GM23338 (cell line): ENCODE data around the gene PCSK1. TPM values are rescaled to one million over a fixed set of nuclear protein-coding genes. Genes with fewer than 3 reads are reported as not detected.

Experiments
- ATAC-seq: fragments of 200-7000 bp; cut with Tn5 transposase; 3 replicates; pipeline ENCODE4 v1.9.1; 2020
- DNase-seq: peaks from one replicate; pipeline ENCODE4 v3.0.0-alpha.2; 2015; ENCODE audit warnings: low spot score
- H2AFZ ChIP-seq: fragments of 200-600 bp; sonication (generic); 2 replicates; pipeline ENCODE4 v1.8.0; 2016; ENCODE audit warnings: antibody characterized with exemption, mild to moderate bottlenecking, moderate library complexity
- H3F3A ChIP-seq: fragments of 200-600 bp; sonication (generic); replicated peaks from 2 replicates; pipeline ENCODE4 v1.8.0; 2017; ENCODE audit warnings: antibody characterized with exemption, mixed run types, low read depth
- H3K27ac ChIP-seq: fragments of 200-600 bp; sonication (generic); 2 replicates; pipeline ENCODE4 v1.6.1; 2016; ENCODE audit warnings: low read depth
- H3K27me3 ChIP-seq: fragments of 200-600 bp; sonication (generic); 2 replicates; pipeline ENCODE4 v1.8.0; 2016; ENCODE audit warnings: mild to moderate bottlenecking, mixed run types, moderate library complexity; ENCODE audit not compliant: insufficient read depth
- H3K36me3 ChIP-seq: fragments of 200-600 bp; sonication (generic); 2 replicates; pipeline ENCODE4 v1.8.0; 2016; ENCODE audit warnings: mild to moderate bottlenecking; ENCODE audit not compliant: insufficient read depth
- H3K4me1 ChIP-seq: fragments of 200-600 bp; sonication (generic); 2 replicates; pipeline ENCODE4 v1.8.0; 2016; ENCODE audit warnings: mild to moderate bottlenecking, moderate library complexity; ENCODE audit not compliant: insufficient read depth
- H3K4me2 ChIP-seq: fragments of 200-600 bp; sonication (generic); 2 replicates; pipeline ENCODE4 v1.7.1; 2017; ENCODE audit warnings: mixed run types
- H3K4me3 ChIP-seq: fragments of 200-600 bp; sonication (generic); 2 replicates; pipeline ENCODE4 v1.6.1; 2016; ENCODE audit warnings: mixed run types
- H3K79me2 ChIP-seq: fragments of 200-600 bp; sonication (generic); replicated peaks from 2 replicates; pipeline ENCODE4 v1.8.0; 2017; ENCODE audit warnings: mild to moderate bottlenecking; ENCODE audit not compliant: insufficient read depth
- H3K9me2 ChIP-seq: fragments of 200-600 bp; sonication (generic); 2 replicates; pipeline ENCODE4 v1.8.0; 2017; ENCODE audit not compliant: insufficient read depth
- H4K20me1 ChIP-seq: fragments of 200-600 bp; sonication (generic); replicated peaks from 2 replicates; pipeline ENCODE4 v1.8.0; 2017; ENCODE audit warnings: mild to moderate bottlenecking; ENCODE audit not compliant: insufficient read depth
- H3K27ac Mint-ChIP-seq: 2 replicates; pipeline ENCODE4 v1.8.0; 2020; ENCODE audit warnings: inconsistent platforms, mild to moderate bottlenecking, moderate library complexity, mixed read lengths
- H3K27me3 Mint-ChIP-seq: 3 replicates; pipeline ENCODE4 v1.8.0; 2022; ENCODE audit warnings: low read depth, mild to moderate bottlenecking, moderate library complexity, mixed read lengths, inconsistent platforms; ENCODE audit not compliant: insufficient read depth, poor library complexity
- H3K36me3 Mint-ChIP-seq: 3 replicates; pipeline ENCODE4 v1.8.0; 2021; ENCODE audit warnings: low read depth, mild to moderate bottlenecking, inconsistent platforms, moderate library complexity, mixed read lengths
- H3K4me1 Mint-ChIP-seq: 3 replicates; pipeline ENCODE4 v1.8.0; 2020; ENCODE audit warnings: mild to moderate bottlenecking, inconsistent platforms, mixed read lengths
- H3K4me3 Mint-ChIP-seq: 3 replicates; pipeline ENCODE4 v1.8.0; 2021; ENCODE audit warnings: moderate library complexity, mild to moderate bottlenecking, inconsistent platforms, mixed read lengths
- H3K9me3 Mint-ChIP-seq: 3 replicates; pipeline ENCODE4 v1.8.0; 2020; ENCODE audit warnings: moderate library complexity, mild to moderate bottlenecking, inconsistent platforms, mixed read lengths
- CREB1 ChIP-seq: fragments of 250-450 bp; sonication (Bioruptor Pico); IDR thresholded peaks from 2 replicates; pipeline ENCODE4 v1.5.0; 2020; ENCODE audit warnings: low read depth, mild to moderate bottlenecking, moderate library complexity
- ETS1 ChIP-seq: IDR thresholded peaks from 2 replicates; pipeline ENCODE4 v1.6.1; 2016; ENCODE audit warnings: antibody characterized with exemption
- EZH2 ChIP-seq: fragments of 200-600 bp; sonication (generic); IDR thresholded peaks from one replicate; pipeline ENCODE4 v1.8.0; 2017; ENCODE audit warnings: antibody characterized with exemption, mild to moderate bottlenecking, low read depth; ENCODE audit not compliant: unreplicated experiment
- EZH2phosphoT487 ChIP-seq: fragments of 200-600 bp; sonication (generic); IDR thresholded peaks from one replicate; pipeline ENCODE4 v1.8.1; 2018; ENCODE audit warnings: antibody characterized with exemption; ENCODE audit not compliant: unreplicated experiment
- JUNB ChIP-seq: IDR thresholded peaks from one replicate; pipeline ENCODE4 v1.6.1; 2016; ENCODE audit warnings: antibody characterized with exemption; ENCODE audit not compliant: unreplicated experiment
- NANOG ChIP-seq: IDR thresholded peaks from 2 replicates; pipeline ENCODE4 v1.6.1; 2016; ENCODE audit warnings: antibody characterized with exemption, borderline replicate concordance
- REST ChIP-seq: IDR thresholded peaks from one replicate; pipeline ENCODE4 v1.6.1; 2018; ENCODE audit warnings: antibody characterized with exemption; ENCODE audit not compliant: unreplicated experiment
- STAT1 ChIP-seq: IDR thresholded peaks from one replicate; pipeline ENCODE4 v1.6.1; 2016; ENCODE audit warnings: antibody characterized with exemption; ENCODE audit not compliant: unreplicated experiment
- ZNF114 ChIP-seq: fragments of 250-450 bp; sonication (Bioruptor Pico); IDR thresholded peaks from 2 replicates; pipeline ENCODE4 v1.5.0; 2020; ENCODE audit warnings: mild to moderate bottlenecking, moderate library complexity
- ZNF331 ChIP-seq: fragments of 250-450 bp; sonication (Bioruptor Pico); IDR thresholded peaks from 2 replicates; pipeline ENCODE4 v1.5.0; 2020; ENCODE audit warnings: low read depth, mild to moderate bottlenecking, moderate library complexity
- ZNF462 ChIP-seq: fragments of 250-450 bp; sonication (Bioruptor Pico); IDR thresholded peaks from 2 replicates; pipeline ENCODE4 v1.5.0; 2020; ENCODE audit warnings: mild to moderate bottlenecking, moderate library complexity
- polyA plus RNA-seq: library from polyadenylated mRNA; unstranded; fragments of >200 nt; fragmentation: Nextera tagmentation; extraction: Ambion mirVana; gene quantifications from 2 replicates; pipeline ENCODE4 v1.2.1, GENCODE V29; 2016
- total RNA-seq: library from RNA; depleted of rRNA; stranded (reverse); fragments of >200 nt; shearing (Covaris generic); gene quantifications from 2 replicates; pipeline ENCODE4 v1.2.3, GENCODE V29; 2014

The PCSK1 gene
- total and polyA plus RNA-seq, 2 experiments from 2014 or later = 2.3 to 2.7 TPM

GRCh38 chr5:96402500-96402899 lies 30.5 kb downstream of the PCSK1 start (continued):
- TF ChIP-seq ZNF114 (CRISPR knock-in tag) (no peak), EZH2 (no peak), REST (no peak), EZH2phosphoT487 (no peak), ETS1 (no peak), JUNB (no peak)

GRCh38 chr5:96396878-96397277 lies 36.2 kb downstream of the PCSK1 start:
- DNase-seq (no peak), ATAC-seq (no peak)
- no peak for TF ChIP-seq CREB1 (CRISPR knock-in tag)
- TF ChIP-seq ZNF331 = no peak
- no peak for TF ChIP-seq STAT1
- TF ChIP-seq ZNF462 (CRISPR knock-in tag) = no peak
- no peak for TF ChIP-seq NANOG
- TF ChIP-seq REST = no peak
- Mint-ChIP-seq H3K27ac (no peak overlapping the region), H3K4me1 (no peaks in the 10 kb centered on the region), H3K9me3 (no peaks in the 10 kb centered on the region), H3K36me3 (no peaks in the 10 kb centered on the region), H3K4me3 (no peak overlapping the region), H3K27me3 (no peaks in the 10 kb centered on the region)
- Histone ChIP-seq H3F3A (no peaks in the 10 kb centered on the region), H2AFZ (no peak overlapping the region), H3K36me3 (no peaks in the 10 kb centered on the region), H3K4me2 (no peak overlapping the region), H4K20me1 (no peaks in the 10 kb centered on the region), H3K79me2 (no peaks in the 10 kb centered on the region), H3K27ac (no peak overlapping the region), H3K4me1 (no peaks in the 10 kb centered on the region; the same call in 1 of the 2 replicates), H3K9me2 (no peaks in the 10 kb centered on the region), H3K27me3 (no peaks in the 10 kb centered on the region), H3K4me3 (no peak overlapping the region)
